Measurements from ENCODE around the gene TSEN54.

TSEN54 gene

DNA sequence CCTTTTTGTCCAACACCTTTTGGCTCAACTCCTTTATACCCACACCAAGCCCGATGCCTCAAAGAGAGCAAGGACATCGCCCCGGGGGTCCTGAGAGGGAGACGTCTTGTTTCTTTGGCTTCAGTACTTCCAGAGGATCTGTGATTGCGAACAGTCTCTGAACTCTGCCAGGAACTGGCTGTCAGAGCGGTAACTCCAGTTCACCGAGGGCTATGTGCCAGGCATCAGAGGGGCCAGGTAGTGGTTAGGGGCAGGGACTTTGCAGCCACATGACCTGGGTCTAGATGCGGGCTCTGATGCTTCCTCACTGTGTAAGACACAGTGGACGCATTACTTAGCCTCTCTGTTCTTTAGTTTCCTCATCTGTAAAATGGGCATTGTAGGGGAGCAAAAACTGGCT, 30.8 kb downstream of the TSEN54 start:
- DNase-seq: no peak

- DNase-seq: no peak
Measured at GRCh38 chr17:75548813-75549212, 32.5 kb downstream of the TSEN54 start.

DNA sequence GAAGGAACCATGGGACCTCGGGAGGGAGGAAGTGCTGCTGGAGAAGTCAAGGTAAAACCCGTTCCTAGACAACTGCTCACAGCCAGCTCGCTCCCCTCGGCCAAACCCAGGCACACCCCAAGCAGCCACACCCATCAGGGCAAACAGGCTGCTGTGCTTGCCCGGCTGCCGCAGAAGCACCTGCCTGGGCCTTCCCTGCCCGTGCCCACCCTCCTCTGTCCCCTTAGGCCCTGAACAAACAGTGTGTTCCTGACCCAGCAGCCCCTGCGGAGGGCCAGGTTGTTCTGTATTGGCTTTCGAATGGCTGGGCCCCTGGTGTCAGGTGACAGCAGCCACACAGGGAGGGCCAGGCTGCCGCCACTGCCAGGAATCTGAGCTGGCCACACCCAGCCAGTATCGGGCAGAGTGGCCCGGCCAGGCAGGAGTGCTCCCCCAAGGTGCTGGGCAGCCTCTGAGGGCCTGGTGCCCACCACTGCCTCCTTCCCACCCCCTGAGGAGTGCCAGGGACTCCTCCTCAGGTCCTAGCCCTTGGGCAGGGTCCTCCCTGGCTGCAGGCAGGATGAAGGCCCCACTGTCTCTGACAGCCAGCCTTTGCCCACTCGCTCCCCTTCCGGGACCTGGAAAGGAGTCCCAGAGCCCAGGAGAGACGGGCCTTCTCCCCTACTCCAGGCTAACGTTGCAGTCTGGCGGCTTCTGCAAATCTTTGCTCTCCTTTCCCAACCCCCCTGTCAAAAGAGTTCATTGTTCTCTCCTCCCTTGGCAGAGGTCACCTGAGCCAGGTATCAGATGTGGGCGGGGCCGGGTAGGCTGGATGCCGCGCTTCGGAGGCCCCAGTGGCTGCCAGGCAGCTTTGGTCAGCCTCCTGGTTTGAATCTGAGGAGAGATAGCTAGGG, 33.2 kb downstream of the TSEN54 start:
- DNase-seq: no peak

DNA sequence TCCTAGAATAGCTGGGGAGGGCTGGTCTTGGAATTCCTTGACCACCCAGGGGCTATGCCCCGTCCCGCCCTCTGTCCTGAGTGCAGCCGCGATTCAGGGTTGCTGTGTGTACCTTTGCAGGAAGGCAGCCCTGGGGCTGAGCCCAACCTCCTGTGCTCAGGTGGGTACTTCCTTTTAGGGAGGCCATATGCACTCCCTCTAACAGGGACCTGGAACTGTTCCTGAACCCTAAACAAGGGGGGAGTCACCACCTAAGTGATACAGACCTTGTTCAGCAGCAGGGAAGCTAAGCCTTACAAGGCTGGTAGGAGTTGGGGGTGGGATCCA, 33.8 kb downstream of the TSEN54 start:
- DNase-seq: no peak

DNA sequence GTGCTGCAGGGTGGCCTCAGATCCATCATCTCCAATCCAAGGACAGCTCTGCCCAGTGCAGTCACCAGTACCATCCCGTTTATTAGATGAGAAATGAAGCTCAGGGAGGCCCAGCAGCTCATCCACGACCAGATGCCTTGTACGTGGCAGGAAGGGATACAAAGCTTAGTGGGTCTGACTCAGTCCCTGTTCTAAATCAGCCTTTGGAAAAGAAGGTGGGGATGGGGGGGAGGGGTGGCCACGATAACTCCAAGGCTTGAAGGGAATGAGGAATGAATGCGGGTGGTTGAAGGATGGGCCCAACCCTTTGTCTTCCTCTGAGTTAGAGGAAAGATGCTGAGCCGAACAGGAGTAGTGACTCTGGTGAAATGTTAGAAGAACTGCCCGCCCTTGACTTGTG, 34.9 kb downstream of the TSEN54 start:
- DNase-seq: no peak

GRCh38 chr17:75552425-75553294, 36.3 kb downstream of the TSEN54 start:
- DNase-seq: no peak

DNA sequence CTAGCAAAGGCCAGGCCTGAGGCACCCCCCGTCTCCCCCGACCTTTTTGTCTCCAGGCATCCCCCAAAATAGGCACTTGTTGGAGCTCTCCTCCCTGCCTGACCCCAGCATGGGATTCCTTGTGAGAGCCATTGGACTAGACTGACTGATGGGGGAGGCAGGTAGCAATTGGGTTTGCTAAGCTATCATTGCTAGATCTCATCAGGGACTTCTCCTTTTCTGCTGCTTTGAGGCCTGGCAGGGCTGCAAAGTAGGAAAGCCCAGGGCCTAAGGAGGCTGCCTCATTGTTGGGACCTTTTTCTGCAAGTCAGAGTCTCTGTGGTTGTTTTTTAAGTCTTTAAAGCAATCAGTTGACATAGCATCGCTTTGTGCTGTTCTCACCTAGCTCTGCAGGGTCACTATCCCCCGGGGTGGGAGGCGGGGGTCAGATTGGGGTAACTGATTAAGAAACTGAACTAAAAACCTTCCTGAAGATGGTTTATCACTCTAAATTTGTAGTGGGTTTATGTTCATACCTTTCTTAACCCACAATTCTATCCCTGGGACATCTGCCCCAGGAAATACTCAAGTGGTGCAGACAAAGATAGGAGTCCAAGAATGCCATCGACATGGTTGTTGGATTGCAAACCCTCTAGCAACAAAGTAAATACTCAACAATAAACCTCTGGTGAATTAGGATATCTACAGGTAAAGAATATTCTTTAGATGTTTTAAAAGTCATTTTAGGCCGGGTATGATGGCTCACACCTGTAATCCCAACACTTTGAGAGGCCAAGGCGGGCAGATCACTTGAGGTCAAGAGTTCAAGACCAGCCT, 37.2 kb downstream of the TSEN54 start:
- DNase-seq: no peak

- DNase-seq: no peak
Measured at GRCh38 chr17:75555679-75556153, 39.4 kb downstream of the TSEN54 start.

- DNase-seq: no peak
Measured at GRCh38 chr17:75557075-75557851, 40.9 kb downstream of the TSEN54 start.

GRCh38 chr17:75557852-75558665, 41.7 kb downstream of the TSEN54 start:
- no peak for DNase-seq

DNA sequence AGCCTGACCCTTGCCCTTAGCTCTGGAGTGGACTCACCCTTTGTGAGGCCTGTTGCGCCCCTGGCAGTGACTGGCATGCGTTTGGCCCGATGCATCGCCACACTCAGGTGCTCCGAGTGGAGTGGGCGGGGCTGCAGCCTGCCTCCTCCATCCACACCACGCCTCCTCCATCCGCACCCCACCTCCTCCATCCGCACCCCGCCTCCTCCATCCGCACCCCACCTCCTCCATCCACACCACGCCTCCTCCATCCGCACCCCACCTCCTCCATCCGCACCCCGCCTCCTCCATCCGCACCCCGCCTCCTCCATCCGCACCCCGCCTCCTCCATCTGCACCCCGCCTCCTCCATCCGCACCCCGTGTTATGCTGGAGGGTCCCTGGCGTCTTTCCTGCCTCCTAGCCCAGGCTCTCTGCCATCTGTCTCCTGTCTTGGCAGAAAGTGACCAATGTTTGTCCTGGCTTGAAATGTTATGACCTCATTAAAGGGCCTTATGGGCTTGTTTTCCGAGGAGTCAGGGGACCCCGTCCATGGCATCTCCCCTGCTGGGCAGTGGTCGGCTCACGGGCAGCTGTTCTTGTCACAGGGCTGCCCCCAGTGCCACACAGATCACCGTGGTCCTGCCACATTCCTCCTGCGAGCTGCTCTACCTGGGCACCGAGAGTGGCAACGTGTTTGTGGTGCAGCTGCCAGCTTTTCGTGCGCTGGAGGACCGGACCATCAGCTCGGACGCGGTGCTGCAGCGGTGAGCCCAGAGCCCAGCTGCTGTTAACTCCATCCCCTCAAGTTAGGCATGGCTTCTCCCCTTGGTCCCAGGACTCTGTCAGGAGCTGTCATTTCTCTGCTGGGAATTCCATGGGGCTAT, 42.6 kb downstream of the TSEN54 start:
- no peak for DNase-seq

GRCh38 chr17:75559958-75560533, 43.7 kb downstream of the TSEN54 start:
- no peak for DNase-seq

- no peak for DNase-seq
Measured at GRCh38 chr17:75561927-75562603, 45.7 kb downstream of the TSEN54 start.

DNA sequence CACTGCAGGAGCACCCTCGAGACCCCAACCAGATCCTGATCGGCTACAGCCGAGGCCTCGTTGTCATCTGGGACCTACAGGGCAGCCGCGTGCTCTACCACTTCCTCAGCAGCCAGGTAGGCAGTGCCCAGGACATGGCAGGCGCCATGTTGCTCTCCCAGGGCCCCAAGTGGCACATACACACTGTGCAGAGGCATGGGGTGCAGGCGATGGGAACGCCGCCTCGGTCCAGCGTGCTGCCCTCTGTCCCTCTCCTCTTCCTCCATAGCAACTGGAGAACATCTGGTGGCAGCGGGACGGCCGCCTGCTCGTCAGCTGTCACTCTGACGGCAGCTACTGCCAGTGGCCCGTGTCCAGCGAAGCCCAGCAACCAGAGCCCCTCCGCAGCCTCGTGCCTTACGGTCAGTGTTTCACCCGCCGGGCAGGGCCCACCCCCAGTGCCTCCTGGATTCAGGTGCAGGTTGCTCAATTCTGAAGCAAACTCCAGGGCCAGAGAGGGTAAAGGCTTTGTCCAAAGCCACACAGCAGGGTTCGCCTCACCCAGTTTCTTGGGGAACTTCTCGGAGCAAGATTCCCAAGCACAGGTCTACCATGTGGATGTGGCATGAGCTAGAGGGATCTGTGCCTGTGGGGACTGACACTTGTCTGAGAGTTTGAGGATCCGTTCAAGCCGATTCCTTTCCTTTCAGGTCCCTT, 46.9 kb downstream of the TSEN54 start:
- DNase-seq: no peak

- no peak for DNase-seq
Measured at GRCh38 chr17:75564195-75564594, 47.9 kb downstream of the TSEN54 start.

DNA sequence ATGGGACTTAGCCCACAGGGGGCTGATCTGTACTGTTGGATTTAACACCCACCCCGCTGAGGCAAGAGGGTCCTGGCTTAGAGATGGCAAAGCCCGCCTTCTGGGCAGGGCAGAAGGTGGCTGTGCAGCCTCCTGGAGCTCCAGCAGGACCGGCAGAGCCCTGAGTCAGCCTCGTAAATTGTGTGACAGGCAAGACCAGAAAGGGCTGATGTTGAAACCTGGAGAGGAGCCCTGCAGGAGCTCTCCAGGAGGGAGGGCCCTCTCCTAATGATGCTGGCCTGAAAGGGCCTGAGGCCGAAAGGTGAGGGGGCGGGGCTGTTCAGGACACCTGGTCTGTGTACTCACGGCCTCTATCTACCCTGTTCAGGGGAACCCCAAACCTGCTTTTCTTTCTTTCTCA, 48.7 kb downstream of the TSEN54 start:
- DNase-seq: no peak

GRCh38 chr17:75565618-75566017, 49.3 kb downstream of the TSEN54 start:
- DNase-seq: no peak

GRCh38 chr17:75566416-75566815, 50.1 kb downstream of the TSEN54 start:
- DNase-seq: no peak

DNA sequence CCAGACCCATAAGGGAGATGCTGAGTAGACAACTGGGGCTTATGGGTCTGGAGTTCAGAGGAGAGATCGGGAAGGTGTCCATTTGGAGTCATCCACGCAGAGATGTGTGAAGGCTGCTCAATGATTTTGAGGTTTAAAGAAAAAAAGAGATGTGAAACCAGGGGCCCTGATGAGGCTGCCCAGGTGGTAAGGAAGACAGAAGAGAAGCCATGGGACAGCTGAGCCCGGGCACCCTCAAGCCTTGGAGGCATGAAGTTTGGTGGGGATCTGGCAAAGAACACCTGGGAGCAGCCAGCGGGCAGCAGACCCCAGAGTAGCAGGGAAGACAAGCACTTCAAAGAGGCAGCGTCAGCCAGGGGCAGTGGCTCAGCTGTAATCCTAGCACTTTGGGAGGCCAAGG, 50.5 kb downstream of the TSEN54 start:
- no peak for DNase-seq

All from effector CD8-positive, alpha-beta T cell (primary cell).